IPS-15b (cell line): ENCODE results near the gene SHC1.
A peak's percentile ranks its signal among the peaks of the same experiment; 100 is the strongest.

Source experiments
- H3K27me3 ChIP-seq: one replicate; pipeline ENCODE4 v1.6.1; 2013; ENCODE audit warnings: low read length; ENCODE audit not compliant: control insufficient read depth, insufficient read depth
- H3K36me3 ChIP-seq: one replicate; pipeline ENCODE4 v1.6.1; 2013; ENCODE audit warnings: low read length; ENCODE audit not compliant: control insufficient read depth, insufficient read depth
- H3K4me1 ChIP-seq: one replicate; pipeline ENCODE4 v1.6.1; 2013; ENCODE audit warnings: mild to moderate bottlenecking, low read length; ENCODE audit not compliant: control insufficient read depth, insufficient read depth
- H3K4me3 ChIP-seq: one replicate; pipeline ENCODE4 v1.5.1; 2013; ENCODE audit warnings: low read depth, low read length
- H3K9ac ChIP-seq: one replicate; pipeline ENCODE4 v1.6.1; 2013; ENCODE audit warnings: low read depth, mild to moderate bottlenecking, low read length
- H3K9me3 ChIP-seq: one replicate; pipeline ENCODE4 v1.6.1; 2013; ENCODE audit warnings: mild to moderate bottlenecking, low read length; ENCODE audit not compliant: control insufficient read depth, insufficient read depth

Gene SHC1

DNA sequence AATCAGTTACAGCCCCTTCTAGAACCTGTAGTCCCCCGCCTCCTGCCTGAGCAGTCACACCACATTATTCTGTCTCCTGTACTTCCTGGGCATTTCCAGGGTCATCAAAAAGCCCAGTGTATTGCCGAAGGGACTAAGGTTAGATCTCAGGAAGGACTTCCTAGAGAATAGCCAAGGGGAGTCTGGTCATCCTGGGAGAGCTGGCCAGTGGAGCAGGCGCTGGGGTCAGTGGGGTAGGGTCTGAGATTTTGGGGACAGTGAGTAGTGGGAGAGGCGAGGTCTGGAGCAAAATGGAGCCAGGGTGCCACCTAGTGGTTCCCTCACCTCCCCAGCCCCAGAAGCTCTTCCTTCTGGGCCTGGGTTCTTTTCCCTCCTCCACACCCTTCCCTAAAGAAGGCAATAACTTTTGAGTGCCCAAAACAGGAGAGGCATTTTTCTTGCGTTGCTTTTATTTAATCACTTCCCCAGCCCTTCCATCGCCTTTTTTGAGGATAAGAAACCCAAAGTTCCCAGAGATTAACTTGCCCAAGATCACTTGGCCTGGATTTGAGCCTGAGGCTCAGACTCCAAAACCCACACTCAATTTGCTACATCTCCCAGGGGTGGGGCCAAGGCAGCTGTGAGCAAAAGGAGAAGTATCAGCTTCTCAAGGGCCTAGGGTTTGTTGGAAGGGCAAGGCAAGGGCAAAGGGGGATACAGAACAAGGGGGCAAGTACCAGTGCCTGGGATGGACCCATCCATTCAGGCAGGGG is 26.7 kb downstream of the SHC1 start:
- Histone ChIP-seq H3K4me3 (no peak overlapping the region), H3K9ac (no peak overlapping the region), H3K4me1 (peaks cover 4% of the 10 kb centered on the region)

DNA sequence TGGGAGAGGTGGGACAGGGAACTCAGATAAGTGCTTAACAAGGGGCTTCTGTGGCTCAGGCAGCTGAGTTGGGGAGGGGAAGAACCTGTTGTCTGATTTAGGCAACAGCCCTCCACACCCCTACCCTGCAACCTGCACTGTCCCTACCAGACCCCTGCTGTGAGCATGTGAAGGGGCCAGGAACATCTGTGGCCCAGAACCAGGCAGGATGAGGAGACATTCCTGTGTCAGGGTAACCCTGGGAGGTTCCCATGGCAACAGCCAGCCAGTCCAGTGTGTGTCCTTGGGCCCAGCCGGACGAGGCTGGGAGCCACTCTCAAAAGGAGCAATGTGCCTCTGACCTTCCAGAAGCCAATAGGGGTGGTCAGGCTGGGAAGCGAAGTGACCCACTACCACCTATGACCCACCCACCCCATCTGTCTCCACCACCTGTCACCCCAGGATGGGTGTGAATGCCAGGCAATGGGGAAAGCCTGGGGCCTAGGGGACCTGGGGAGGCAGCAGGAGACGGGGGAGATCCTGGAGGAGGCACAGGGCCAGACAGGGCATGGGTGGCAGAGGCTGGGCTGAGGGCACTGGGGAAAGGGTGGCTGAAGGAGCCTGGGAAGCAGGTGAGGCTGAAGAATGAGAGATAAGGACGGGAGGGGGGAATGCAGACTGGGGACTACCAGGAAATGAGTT is 29.1 kb downstream of the SHC1 start:
- Histone ChIP-seq H3K9me3 (no peaks in the 10 kb centered on the region), H3K9ac (no peak overlapping the region), H3K4me1 (peaks cover 10% of the 10 kb centered on the region), H3K27me3 (no peaks in the 10 kb centered on the region), H3K4me3 (no peak overlapping the region), H3K36me3 (no peaks in the 10 kb centered on the region)

More for the DNA sequence above, 26.7 kb downstream of the SHC1 start:
- H3K9me3 ChIP-seq = no peaks in the 10 kb centered on the region
- H3K36me3 ChIP-seq = peaks cover 3% of the 10 kb centered on the region
- H3K27me3 ChIP-seq = no peaks in the 10 kb centered on the region

DNA sequence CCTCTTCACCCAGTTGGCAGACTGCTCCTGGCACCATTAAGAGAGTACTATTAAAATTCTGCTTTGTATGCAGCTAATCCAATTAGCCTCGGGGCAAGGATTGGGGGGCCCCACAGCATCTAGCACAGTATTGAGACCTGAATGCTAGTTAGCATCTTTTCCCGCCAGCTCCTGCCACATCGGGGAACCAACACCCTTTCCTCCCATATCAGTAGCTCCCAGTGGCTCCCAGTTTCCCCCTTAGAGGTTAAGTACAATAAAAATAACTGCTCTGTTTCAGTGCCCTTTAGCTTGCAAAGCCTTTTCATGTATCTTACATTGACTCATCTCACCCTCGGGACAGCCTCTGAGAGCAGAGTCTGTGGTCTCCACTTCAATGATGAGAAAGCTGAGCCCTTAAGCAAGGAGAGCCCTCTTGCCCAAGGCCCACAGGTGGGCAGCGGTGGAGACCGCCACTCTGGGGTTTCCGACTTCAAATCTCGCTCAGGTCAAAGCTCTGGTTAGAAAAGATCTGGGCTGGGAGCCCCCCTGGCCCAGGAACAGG is 29.8 kb downstream of the SHC1 start:
- no peak overlapping the region for H3K4me3 ChIP-seq
- H3K36me3 ChIP-seq = no peaks in the 10 kb centered on the region
- peaks cover 10% of the 10 kb centered on the region for H3K4me1 ChIP-seq
- H3K27me3 ChIP-seq = no peaks in the 10 kb centered on the region
- no peaks in the 10 kb centered on the region for H3K9me3 ChIP-seq
- no peak overlapping the region for H3K9ac ChIP-seq

DNA sequence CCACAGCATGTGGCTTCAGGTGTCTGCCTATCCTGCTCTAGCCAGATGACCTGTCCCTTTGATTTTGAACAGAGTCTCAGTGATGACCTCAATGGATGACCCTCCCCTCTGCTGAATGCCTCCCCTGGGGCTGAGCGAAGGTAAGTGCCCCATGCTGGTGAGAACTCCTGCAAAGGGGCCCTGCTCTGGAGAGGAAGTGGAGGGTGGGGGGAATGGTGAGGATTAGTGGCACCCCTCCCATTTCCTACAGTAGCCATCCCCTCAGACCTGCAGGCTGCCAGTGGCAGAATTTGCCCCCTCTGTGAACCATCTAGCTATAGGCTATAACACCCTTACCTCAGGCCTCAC is 30.4 kb downstream of the SHC1 start:
- Histone ChIP-seq H3K9ac (no peak overlapping the region), H3K4me3 (no peak overlapping the region), H3K27me3 (no peaks in the 10 kb centered on the region), H3K9me3 (no peaks in the 10 kb centered on the region), H3K4me1 (peaks cover 10% of the 10 kb centered on the region), H3K36me3 (no peaks in the 10 kb centered on the region)

DNA sequence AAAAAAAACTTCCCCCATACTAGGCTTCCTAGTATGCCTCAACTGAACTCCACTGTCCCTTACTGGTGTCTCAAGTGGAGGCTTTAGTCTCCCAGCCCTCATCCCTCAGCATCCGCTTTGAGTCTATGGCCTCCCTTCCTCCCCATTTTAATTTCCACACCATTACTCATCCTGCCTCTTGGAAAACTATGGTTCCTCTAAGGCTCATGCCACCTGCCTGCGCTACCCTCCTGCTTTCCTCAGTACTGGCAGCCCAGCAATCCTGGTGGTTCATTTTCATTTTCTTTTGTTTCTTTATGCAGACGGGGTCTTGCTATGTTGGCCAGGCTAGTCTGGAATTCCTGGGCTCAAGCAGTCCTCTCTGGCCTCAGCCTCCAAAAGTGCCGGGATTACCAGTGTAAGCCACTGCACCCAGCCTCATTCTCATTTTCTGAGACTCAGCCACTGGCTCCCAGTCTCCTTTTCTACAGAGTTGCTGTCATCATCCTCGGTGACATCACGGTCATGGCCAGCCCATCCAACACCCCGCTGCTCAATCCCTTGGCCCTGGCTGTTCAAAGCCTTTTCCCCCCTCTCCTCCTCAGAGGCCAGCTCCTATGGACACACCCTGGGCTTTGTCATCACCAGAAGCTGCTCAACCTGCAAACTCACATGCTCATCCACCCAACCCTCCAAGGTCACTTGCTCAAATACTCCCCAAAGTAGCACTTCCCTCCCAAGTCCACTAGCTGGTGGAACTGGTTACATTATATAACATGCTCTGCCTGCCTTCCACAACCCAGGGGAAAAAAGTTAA is 31.7 kb downstream of the SHC1 start:
- Histone ChIP-seq H3K9me3 (no peaks in the 10 kb centered on the region), H3K4me1 (peaks cover 10% of the 10 kb centered on the region), H3K36me3 (no peaks in the 10 kb centered on the region), H3K27me3 (no peaks in the 10 kb centered on the region), H3K9ac (no peak overlapping the region), H3K4me3 (no peak overlapping the region)

DNA sequence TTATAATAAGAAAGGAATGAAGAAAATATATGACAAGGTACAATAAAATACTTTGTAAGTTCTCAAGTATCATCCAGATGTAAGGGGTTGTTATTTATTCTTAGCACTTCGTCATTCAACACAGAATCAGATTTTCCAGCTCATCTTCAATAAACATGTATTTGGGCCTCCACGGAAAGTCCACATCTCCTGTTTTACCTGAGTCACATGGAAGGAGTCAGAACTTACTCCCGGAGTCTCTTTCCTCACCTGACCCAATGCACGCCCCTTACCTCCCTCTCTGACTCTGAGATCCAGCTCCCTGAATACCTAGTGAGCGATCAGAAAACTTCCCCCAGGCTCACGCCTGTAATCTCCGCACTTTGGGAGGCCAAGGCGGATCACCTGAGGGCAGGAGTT is 32.6 kb downstream of the SHC1 start:
- Histone ChIP-seq H3K9ac (peak overlapping the region; percentile 96), H3K36me3 (no peaks in the 10 kb centered on the region), H3K4me3 (no peak overlapping the region), H3K4me1 (peaks cover 10% of the 10 kb centered on the region), H3K9me3 (no peaks in the 10 kb centered on the region), H3K27me3 (no peaks in the 10 kb centered on the region)

DNA sequence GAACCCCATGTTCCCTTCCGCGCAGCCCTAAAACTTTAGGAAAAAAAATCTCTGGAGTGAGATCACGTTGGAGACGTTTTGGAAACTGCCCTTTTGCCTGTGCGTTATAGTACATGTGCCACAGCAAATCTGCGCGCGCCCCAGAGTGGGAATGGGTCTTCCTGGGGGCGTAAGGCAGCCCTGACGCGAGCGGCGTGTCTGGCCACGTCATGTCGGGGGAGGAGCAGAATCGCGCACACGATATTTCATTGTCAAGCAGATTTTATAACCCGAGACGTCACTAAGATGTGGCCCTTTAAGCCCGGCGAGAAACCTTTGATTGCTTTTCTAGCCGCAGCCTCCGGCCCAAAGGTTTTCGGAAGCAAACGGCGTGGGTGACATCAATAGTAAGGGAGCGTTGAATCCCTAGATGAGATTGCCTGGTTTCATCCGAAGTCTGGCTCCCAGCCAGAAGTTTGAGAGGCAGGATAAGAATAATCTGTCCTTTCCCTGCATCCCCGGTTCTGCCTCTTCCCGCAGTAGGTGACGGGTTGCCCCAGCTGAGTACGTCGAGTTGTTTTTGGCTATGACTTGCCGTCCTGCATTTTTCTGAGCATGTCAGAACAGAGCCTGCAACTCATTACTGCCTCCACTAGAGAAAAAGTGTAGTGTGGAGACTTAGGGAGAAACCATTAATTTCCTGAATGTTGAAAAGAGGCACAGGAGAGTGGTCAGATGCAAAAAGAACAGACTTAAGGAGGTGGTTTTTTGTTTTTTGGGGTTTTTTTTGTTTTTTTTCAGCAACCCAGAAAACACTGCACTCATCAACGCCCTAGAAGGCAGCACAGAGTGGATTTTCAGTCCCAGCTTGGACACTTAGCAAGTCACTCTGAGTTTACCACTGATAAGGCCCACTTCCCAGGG is 33.2 kb downstream of the SHC1 start:
- peak overlapping the region; percentile 79 for H3K4me3 ChIP-seq
- peaks cover 10% of the 10 kb centered on the region for H3K4me1 ChIP-seq
- peak overlapping the region; percentile 96 for H3K9ac ChIP-seq
- H3K36me3 ChIP-seq = no peaks in the 10 kb centered on the region
- H3K27me3 ChIP-seq = no peaks in the 10 kb centered on the region
- no peaks in the 10 kb centered on the region for H3K9me3 ChIP-seq

DNA sequence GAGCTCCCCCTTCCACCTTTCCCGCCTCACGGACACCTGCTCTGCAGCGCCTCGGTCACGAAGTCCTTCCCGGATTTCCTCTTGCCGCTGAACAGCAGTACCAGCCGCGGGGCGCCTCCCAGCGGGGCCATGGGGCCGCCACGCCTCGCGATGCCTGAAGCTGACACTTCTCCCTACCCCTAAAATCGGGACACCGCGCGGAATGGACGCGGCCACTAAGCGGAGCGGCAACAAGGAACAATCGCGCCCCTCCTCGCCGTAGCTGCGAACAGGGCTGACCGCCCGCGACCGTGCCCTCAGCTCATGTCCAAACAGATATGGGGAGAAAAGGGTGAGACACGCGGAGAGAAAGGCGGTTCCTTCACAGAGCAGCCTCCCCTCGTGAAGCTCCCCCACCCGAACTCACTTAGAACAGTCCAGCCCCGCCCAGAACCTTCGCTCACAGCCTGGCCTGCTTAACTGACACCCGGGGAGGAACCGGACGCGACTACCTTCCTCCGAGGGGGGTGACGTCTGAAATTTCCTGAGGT is 33.9 kb downstream of the SHC1 start, which contains the start of gene PMVK:
Gene PMVK (minus strand): TSS at position 165 of the 530 bp plus-strand sequence. CDS start 34 bp downstream, at position 131.
- peaks cover 3% of the 10 kb centered on the region for H3K36me3 ChIP-seq
- H3K9ac ChIP-seq = peak within 1 kb of the TSS; percentile 96
- H3K9me3 ChIP-seq = no peaks in the 10 kb centered on the region
- peak within 1 kb of the TSS; percentile 79 for H3K4me3 ChIP-seq
- peaks cover 10% of the 10 kb centered on the region for H3K4me1 ChIP-seq
- no peaks in the 10 kb centered on the region for H3K27me3 ChIP-seq

DNA sequence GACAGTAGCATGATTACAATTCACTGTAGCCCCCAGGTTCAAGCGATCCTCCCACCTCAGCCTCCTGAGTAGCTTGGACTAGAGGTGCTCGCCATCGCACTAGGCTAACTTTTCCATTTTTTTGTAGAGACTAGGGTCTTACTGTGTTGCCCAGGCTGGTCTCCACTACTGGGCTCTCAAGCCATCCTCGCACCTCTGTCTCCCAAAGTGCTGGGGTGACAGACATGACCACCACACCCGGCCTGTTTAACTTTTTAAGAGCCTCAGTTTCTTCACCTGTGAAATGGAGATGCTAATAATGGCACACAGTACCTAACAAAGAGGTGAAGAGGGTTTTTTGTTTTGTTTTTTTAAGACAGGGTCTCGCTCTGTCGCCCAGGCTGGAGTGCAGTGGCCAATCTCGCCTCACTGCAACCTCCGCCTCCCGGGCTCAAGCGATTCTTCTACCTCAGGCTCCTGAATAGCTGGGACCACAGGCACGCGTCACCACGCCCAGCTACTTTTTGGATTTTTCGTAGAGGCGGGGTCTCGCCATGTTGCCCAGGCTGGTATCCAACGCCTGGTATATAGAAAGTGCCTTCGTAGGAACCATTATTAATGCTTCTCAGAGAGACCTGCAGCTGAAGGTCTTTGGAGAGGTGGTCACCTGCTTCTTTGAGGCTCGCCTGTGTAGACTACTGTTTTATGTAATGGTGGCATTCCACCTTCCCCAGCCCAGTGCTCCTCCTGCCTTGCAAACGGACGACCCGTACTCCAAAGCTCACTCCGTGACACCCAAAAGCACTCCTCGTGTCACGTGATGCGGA is 34.6 kb downstream of the SHC1 start:
- Histone ChIP-seq H3K27me3 (no peaks in the 10 kb centered on the region), H3K4me3 (peak overlapping the region; percentile 79), H3K9me3 (no peaks in the 10 kb centered on the region), H3K36me3 (peaks cover 3% of the 10 kb centered on the region), H3K4me1 (peaks cover 10% of the 10 kb centered on the region), H3K9ac (peak overlapping the region; percentile 96)

DNA sequence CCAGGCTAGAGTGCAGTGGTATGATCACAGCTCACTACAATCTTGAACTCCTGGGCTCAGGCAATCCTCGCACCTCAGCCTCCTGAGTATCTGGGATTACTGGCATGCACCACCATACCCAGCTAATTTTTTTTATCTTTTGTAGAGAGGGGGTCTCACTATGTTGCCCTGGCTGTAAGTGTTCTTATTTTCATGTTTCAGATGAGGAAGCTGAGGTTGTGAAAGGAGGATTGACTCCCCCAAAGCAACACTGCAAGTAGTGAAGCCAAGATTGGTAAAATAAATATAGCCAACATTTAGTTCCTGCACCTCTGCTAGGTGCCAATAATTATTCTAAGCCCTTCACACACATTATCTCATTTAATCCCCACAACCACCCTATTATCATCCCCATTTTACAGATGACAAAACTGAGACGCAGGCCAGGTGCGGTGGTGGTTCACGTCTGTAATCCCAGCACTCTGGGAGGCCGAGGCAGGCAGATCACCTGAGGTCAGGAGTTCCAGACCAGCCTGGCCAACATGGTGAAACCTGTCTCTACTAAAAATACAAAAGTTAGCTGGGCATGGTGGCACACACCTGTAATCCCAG is 36.1 kb downstream of the SHC1 start:
- Histone ChIP-seq H3K27me3 (no peaks in the 10 kb centered on the region), H3K4me1 (peaks cover 6% of the 10 kb centered on the region), H3K36me3 (peaks cover 3% of the 10 kb centered on the region), H3K4me3 (no peak overlapping the region), H3K9me3 (no peaks in the 10 kb centered on the region), H3K9ac (no peak overlapping the region)
